Measurements from ENCODE around the gene DHRS7B. TPM values are rescaled to one million over a fixed set of nuclear protein-coding genes. Genes with fewer than 3 reads are reported as not detected.

Gene DHRS7B
- total and polyA plus RNA-seq, 4 donors, result 14.3 to 21.9 (median 18.7) TPM

GRCh38 chr17:21089145-21089544, 37.6 kb upstream of the DHRS7B start:
- no peaks in the 10 kb centered on the region for H3K4me1 ChIP-seq (ENCODE audit: control insufficient read depth in 4 of 4, insufficient read depth in 4 of 4, low read length in 3 of 4)
- no peaks in the 10 kb centered on the region for H3K36me3 ChIP-seq (ENCODE audit: control insufficient read depth in 4 of 4, insufficient read depth in 3 of 4, low read depth in 1 of 4, low read length in 3 of 4)
- TF ChIP-seq FOXA2 (IDR thresholded peaks at IDR 0.05), result no peak
- TF ChIP-seq GABPA (IDR thresholded peaks at IDR 0.05 in 1 of 2, conservative IDR thresholded peaks at IDR 0.05 in 1 of 2), result no peak
- no peak for DNase-seq (ENCODE audit: low spot score)
- no peak overlapping the region for H3K4me3 ChIP-seq (ENCODE audit: low read depth in 1 of 3, low read length in 3 of 3)
- no peaks in the 10 kb centered on the region for H3K27me3 ChIP-seq (ENCODE audit: control insufficient read depth in 4 of 4, insufficient read depth in 4 of 4, low read length in 3 of 4)
- no peak overlapping the region for H3K9ac ChIP-seq (ENCODE audit: low read depth in 1 of 2, low read length in 2 of 2)
- 79% methylated on average over 1 of the region's 1 CpG for WGBS
- H3K27ac ChIP-seq (ENCODE audit: low read depth in 1 of 2, low read length in 2 of 2), result no peak overlapping the region
- no peaks in the 10 kb centered on the region for H3K9me3 ChIP-seq (ENCODE audit: control insufficient read depth in 4 of 4, low read length in 3 of 4)

DNA sequence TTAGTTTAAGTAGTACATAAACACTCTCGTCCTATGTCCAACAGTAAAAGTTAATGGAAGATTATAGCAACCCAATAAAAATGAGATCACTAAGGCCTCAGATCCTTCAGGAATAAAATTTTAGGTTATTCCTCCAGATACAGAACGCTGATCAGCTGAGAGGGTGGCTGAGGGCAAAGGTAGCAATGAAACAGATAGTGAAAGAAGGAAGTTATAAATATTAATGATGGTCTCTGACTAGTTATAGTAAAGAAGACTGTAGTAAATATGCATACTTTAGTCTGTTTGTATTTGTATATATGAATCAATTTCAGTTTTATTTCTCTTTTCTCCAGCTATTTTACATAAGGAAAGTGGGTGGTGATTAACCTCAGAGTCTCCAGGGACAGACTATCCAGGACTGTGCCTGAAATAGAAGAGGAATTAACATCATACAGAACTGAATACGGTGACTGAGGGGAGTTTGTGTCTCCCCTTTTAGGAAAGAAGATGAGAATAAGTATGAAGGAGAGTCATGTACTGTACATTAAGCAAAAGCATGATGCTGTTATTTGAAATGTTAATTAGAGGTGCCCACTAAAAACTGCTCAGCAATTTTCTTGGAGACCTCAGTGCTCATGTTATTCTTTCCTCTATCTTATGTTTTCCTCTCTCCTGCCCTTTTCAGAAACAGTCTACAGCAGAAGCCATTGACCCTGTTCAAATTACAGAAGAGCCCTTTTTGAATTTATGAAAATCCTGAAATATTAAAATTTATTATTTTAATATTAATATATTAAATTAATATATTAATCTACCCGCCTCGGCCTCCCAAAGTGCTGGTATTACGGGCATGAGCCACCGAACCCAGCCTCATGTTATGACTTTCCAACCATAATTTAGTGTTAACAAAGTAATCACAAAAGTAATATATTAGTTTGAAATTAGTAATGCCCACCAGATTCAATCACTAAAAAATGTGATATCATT, 36.5 kb upstream of the DHRS7B start:
- Histone ChIP-seq H3K36me3 (ENCODE audit: control insufficient read depth in 4 of 4, insufficient read depth in 3 of 4, low read depth in 1 of 4, low read length in 3 of 4) (no peaks in the 10 kb centered on the region), H3K27me3 (ENCODE audit: control insufficient read depth in 4 of 4, insufficient read depth in 4 of 4, low read length in 3 of 4) (no peaks in the 10 kb centered on the region), H3K9me3 (ENCODE audit: control insufficient read depth in 4 of 4, low read length in 3 of 4) (no peaks in the 10 kb centered on the region), H3K27ac (ENCODE audit: low read depth in 1 of 2, low read length in 2 of 2) (no peak overlapping the region), H3K4me3 (ENCODE audit: low read depth in 1 of 3, low read length in 3 of 3) (no peak overlapping the region), H3K4me1 (ENCODE audit: control insufficient read depth in 4 of 4, insufficient read depth in 4 of 4, low read length in 3 of 4) (no peaks in the 10 kb centered on the region), H3K9ac (ENCODE audit: low read depth in 1 of 2, low read length in 2 of 2) (no peak overlapping the region)
- DNase-seq (ENCODE audit: low spot score), result no peak
- no peak for TF ChIP-seq GABPA (IDR thresholded peaks at IDR 0.05 in 1 of 2, conservative IDR thresholded peaks at IDR 0.05 in 1 of 2)
- no peak for TF ChIP-seq ZBTB33 (IDR thresholded peaks at IDR 0.05)
- TF ChIP-seq, protein P1, sequence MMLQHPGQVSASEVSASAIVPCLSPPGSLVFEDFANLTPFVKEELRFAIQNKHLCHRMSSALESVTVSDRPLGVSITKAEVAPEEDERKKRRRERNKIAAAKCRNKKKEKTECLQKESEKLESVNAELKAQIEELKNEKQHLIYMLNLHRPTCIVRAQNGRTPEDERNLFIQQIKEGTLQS (IDR thresholded peaks at IDR 0.05), result no peak
- no peak for TF ChIP-seq RXRA (IDR thresholded peaks at IDR 0.05)
- no peak for TF ChIP-seq CTCF (IDR thresholded peaks at IDR 0.05; ENCODE audit: low read depth, low read length, missing input control)
- no peak for TF ChIP-seq HNF4G (IDR thresholded peaks at IDR 0.05)
- no peak for TF ChIP-seq RAD21 (IDR thresholded peaks at IDR 0.05)
- TF ChIP-seq, protein P2, sequence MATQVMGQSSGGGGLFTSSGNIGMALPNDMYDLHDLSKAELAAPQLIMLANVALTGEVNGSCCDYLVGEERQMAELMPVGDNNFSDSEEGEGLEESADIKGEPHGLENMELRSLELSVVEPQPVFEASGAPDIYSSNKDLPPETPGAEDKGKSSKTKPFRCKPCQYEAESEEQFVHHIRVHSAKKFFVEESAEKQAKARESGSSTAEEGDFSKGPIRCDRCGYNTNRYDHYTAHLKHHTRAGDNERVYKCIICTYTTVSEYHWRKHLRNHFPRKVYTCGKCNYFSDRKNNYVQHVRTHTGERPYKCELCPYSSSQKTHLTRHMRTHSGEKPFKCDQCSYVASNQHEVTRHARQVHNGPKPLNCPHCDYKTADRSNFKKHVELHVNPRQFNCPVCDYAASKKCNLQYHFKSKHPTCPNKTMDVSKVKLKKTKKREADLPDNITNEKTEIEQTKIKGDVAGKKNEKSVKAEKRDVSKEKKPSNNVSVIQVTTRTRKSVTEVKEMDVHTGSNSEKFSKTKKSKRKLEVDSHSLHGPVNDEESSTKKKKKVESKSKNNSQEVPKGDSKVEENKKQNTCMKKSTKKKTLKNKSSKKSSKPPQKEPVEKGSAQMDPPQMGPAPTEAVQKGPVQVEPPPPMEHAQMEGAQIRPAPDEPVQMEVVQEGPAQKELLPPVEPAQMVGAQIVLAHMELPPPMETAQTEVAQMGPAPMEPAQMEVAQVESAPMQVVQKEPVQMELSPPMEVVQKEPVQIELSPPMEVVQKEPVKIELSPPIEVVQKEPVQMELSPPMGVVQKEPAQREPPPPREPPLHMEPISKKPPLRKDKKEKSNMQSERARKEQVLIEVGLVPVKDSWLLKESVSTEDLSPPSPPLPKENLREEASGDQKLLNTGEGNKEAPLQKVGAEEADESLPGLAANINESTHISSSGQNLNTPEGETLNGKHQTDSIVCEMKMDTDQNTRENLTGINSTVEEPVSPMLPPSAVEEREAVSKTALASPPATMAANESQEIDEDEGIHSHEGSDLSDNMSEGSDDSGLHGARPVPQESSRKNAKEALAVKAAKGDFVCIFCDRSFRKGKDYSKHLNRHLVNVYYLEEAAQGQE (IDR thresholded peaks at IDR 0.05), result no peak
- no peak for TF ChIP-seq JUND (IDR thresholded peaks at IDR 0.05)
- no peak for TF ChIP-seq NR2F2 (IDR thresholded peaks at IDR 0.05)
- no peak for TF ChIP-seq SP1 (IDR thresholded peaks at IDR 0.05)
- TF ChIP-seq, protein P3, sequence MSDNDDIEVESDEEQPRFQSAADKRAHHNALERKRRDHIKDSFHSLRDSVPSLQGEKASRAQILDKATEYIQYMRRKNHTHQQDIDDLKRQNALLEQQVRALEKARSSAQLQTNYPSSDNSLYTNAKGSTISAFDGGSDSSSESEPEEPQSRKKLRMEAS (IDR thresholded peaks at IDR 0.05), result no peak
- no peak for TF ChIP-seq YY1 (IDR thresholded peaks at IDR 0.05)
- TF ChIP-seq TAF1 (conservative IDR thresholded peaks at IDR 0.05), result no peak
- TF ChIP-seq HNF4A (conservative IDR thresholded peaks at IDR 0.05), result no peak
- no peak for TF ChIP-seq FOXA2 (IDR thresholded peaks at IDR 0.05)
- no peak for TF ChIP-seq FOXA1 (IDR thresholded peaks at IDR 0.05)
- no peak for TF ChIP-seq EGR1 (IDR thresholded peaks at IDR 0.05; ENCODE audit: low read depth in 2 of 2)
- 82% methylated on average over 7 of the region's 7 CpGs for WGBS

Measured in liver (tissue), 9 donors.